Mucosa of descending colon (tissue), 3 donors: Measurements from ENCODE around the gene NIPBL. TPM values are rescaled to one million over a fixed set of nuclear protein-coding genes. Genes with fewer than 3 reads are reported as not detected.
A peak's percentile ranks its signal among the peaks of the same experiment; 100 is the strongest.

ENCODE experiments used
- ATAC-seq: fragments of 200-7000 bp; cut with Tn5 transposase; one replicate; pipeline ENCODE4 v1.9.1; 2020; ENCODE audit warnings: mild to moderate bottlenecking, moderate library complexity
- DNase-seq, 3 donors: peaks; one replicate each; pipeline ENCODE4 v3.0.0-alpha.2; 2020
- H3K36me3 ChIP-seq: fragments of 200-600 bp; one replicate; pipeline ENCODE4 v1.8.0; 2021; ENCODE audit warnings: low read depth, mild to moderate bottlenecking
- H3K4me1 ChIP-seq: fragments of 200-600 bp; one replicate; pipeline ENCODE4 v1.8.0; 2021; ENCODE audit warnings: low read depth, mild to moderate bottlenecking
- H3K4me3 ChIP-seq: fragments of 200-600 bp; one replicate; pipeline ENCODE4 v1.8.0; 2021; ENCODE audit warnings: mild to moderate bottlenecking
- H3K9me3 ChIP-seq: fragments of 200-600 bp; one replicate; pipeline ENCODE4 v1.8.0; 2021; ENCODE audit warnings: mild to moderate bottlenecking
- intact Hi-C, 2 donors: fragments of 100-400 bp; cut with DNase I in 1 of 2; cut with micrococcal nuclease in 1 of 2; formaldehyde crosslinking; loops; one replicate each; pipeline versions ENCODE4 v1.11.0 to v1.11.1; 2022; cut with DNase I, micrococcal nuclease
- long read RNA-seq, 2 donors: library from polyadenylated mRNA; unstranded; transcript quantifications; one replicate each; pipeline ENCODE4 v2.0.0, GENCODE V29; 2019 to 2021
- total RNA-seq, 3 donors: library from RNA; stranded (reverse); fragmentation: NEBNext Ultra II Directional in 2 of 3; extraction: Animal tissue kit (Norgen Biotek cat#: 25700) in 2 of 3; gene quantifications; one replicate each; pipeline versions ENCODE4 v1.2.1 to v1.2.4, GENCODE V29; 2021 to 2023
- TF ChIP-seq, protein P1 (sequence below): fragments of 200-600 bp; IDR thresholded peaks from one replicate; pipeline ENCODE4 v1.8.0; 2022; ENCODE audit warnings: antibody characterized with exemption, mild to moderate bottlenecking
- donor health status: DM: no; HTN: no; CAD: no; lungs with moderate emphysema.
- donor health status: DM: no; HTN: no; CAD: no.
- donor health status: DM: no; HTN: yes; CAD: no.

Gene NIPBL, protein sequence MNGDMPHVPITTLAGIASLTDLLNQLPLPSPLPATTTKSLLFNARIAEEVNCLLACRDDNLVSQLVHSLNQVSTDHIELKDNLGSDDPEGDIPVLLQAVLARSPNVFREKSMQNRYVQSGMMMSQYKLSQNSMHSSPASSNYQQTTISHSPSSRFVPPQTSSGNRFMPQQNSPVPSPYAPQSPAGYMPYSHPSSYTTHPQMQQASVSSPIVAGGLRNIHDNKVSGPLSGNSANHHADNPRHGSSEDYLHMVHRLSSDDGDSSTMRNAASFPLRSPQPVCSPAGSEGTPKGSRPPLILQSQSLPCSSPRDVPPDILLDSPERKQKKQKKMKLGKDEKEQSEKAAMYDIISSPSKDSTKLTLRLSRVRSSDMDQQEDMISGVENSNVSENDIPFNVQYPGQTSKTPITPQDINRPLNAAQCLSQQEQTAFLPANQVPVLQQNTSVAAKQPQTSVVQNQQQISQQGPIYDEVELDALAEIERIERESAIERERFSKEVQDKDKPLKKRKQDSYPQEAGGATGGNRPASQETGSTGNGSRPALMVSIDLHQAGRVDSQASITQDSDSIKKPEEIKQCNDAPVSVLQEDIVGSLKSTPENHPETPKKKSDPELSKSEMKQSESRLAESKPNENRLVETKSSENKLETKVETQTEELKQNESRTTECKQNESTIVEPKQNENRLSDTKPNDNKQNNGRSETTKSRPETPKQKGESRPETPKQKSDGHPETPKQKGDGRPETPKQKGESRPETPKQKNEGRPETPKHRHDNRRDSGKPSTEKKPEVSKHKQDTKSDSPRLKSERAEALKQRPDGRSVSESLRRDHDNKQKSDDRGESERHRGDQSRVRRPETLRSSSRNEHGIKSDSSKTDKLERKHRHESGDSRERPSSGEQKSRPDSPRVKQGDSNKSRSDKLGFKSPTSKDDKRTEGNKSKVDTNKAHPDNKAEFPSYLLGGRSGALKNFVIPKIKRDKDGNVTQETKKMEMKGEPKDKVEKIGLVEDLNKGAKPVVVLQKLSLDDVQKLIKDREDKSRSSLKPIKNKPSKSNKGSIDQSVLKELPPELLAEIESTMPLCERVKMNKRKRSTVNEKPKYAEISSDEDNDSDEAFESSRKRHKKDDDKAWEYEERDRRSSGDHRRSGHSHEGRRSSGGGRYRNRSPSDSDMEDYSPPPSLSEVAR (N-terminal part only)
- 10 to 100 TPM; 50.4 to 80.8 (median 77.2) TPM for total RNA-seq
- long read RNA-seq, donor 1, partial matches to known transcripts: 17 of 19 reads
- long read RNA-seq, donor 1, other reads (novel, unspliced or antisense): 2 of 19 reads
- long read RNA-seq, donor 2, partial matches to known transcripts: 8 of 10 reads
- long read RNA-seq, donor 2, other reads (novel, unspliced or antisense): 2 of 10 reads

DNA sequence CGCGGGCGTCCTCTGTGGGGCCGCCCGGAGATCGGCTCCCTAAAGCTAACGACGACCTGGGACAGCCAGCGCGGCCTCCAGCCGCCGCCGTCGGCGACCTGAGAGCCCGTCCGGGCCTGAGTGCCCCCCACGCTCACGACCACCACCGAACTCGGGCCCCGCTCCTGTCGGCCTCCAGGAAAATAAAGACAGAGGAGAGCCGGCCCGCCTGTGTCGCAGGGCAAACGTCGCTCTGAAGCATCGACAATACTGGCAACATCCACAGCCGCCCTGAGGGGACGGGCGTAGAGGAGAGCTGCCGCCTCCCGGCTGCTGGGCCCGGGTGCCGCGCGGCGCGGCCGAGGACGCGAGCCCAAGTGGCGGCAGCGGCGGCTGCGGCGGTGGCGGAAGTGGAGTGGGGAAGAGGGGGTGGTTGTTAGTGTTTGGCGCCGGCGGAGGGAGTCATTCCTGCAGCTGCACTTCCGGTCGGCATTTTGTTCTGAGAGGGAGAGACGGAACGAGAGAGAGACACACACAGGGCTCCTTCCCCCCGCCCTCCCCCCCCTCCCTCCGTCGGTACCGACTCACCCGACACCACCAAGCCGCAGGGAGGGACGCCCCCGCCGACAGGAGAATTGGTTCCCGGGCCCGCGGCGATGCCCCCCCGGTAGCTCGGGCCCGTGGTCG is at the start of gene NIPBL:
NIPBL (plus strand) TSS at position 471 of the 666 bp plus-strand sequence. CDS start 76,928 bp downstream, outside the sequence.
- TF ChIP-seq, protein P1, sequence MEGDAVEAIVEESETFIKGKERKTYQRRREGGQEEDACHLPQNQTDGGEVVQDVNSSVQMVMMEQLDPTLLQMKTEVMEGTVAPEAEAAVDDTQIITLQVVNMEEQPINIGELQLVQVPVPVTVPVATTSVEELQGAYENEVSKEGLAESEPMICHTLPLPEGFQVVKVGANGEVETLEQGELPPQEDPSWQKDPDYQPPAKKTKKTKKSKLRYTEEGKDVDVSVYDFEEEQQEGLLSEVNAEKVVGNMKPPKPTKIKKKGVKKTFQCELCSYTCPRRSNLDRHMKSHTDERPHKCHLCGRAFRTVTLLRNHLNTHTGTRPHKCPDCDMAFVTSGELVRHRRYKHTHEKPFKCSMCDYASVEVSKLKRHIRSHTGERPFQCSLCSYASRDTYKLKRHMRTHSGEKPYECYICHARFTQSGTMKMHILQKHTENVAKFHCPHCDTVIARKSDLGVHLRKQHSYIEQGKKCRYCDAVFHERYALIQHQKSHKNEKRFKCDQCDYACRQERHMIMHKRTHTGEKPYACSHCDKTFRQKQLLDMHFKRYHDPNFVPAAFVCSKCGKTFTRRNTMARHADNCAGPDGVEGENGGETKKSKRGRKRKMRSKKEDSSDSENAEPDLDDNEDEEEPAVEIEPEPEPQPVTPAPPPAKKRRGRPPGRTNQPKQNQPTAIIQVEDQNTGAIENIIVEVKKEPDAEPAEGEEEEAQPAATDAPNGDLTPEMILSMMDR: no peak
- H3K4me1 ChIP-seq: peaks cover 22% of the 10 kb centered on the region
- intact Hi-C loops: no loop called here
- no peaks in the 10 kb centered on the region for H3K9me3 ChIP-seq
- peak within 1 kb of the TSS; percentile 81 for H3K4me3 ChIP-seq
- ATAC-seq: peak; percentile 90
- no peaks in the 10 kb centered on the region for H3K36me3 ChIP-seq
- DNase-seq: peak; percentile 90 to 94 (median 91)

DNA sequence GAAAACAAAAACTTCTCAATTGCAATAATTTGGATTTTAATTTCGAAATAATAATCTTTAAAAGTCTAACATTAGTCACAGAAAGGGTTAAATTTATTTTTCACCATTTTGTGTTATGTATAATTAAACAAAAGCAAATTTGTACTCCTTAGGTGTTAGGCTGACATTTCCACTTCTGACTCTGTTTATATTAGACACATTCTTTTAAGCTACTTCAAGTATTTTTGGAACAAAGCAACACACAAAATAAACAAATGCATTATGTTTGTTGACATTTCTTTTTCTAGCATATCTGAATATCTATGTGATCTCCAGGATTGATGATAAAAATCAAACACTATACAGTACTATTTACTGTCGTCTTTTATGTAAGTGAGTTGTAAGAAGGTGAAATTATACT is 44.3 kb upstream of the NIPBL start:
- no peak for ATAC-seq
- intact Hi-C loops: no loop called here
- no peaks in the 10 kb centered on the region for H3K4me1 ChIP-seq
- H3K4me3 ChIP-seq: no peak overlapping the region
- TF ChIP-seq, protein P1: no peak
- H3K9me3 ChIP-seq: no peaks in the 10 kb centered on the region
- H3K36me3 ChIP-seq: no peaks in the 10 kb centered on the region
- no peak for DNase-seq

DNA sequence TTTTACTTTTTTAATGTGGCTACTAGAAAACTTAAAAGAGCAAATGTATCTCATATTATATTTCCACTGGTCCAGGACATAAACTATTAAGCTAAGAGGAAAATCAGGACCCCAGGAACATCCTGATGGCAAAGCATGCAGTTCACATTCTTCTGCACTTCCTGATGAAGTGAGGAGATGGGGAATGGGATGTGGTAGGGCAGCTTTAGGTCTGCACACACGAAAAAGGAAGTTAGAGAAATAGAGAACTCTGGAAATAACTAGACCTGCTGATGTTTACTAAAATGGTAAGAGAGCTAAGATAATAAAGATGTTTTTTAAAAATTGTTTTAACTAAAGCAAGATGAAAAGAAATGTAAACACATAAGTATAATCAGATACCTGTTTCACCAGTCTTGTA is 39.7 kb upstream of the NIPBL start:
- intact Hi-C loops: no loop called here
- ATAC-seq: no peak
- no peak for DNase-seq

DNA sequence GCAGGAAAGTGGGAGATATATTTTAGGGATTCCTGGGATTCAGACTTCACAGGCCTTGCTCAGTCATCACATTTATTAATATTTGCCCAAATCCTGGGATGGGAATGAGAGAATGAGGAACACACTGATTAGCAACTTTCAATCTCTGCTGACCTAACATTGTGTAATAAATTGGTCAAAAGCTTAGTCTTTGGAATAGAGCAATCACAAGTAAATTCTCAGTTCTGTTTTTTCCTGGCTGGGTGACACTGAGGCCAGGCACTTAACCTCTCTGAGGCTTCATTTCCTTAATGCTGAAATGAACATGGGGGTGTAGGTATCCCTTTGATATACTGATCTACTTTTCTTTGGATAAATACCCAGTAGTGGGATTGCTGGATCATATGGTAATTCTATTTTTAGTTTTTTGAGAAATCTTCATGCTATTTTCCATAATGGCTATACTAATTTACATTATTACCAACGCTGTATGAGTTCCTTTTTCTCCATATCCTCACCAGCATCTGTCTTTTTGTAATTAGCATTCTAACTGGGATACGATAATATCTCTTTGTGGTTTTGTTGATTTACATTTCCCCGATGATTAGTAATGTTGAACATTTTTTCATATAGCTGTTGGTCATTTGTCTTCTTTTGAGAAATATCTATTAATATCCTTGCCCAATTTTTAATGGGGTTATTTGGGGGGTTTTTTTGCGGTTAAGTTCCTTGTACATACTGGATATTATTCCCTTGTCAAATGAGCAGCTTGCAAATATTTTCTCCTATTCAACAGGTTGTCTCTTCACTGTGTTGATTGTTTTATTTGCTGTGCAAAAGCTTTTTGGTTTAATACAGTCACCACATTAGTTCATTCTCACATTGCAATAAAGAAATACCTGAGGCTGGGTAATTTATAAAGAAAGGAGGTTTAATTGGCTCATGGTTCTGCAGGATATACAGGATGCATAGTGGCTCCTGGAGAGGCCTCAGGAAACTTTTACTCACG is 36.8 kb upstream of the NIPBL start:
- no peak for DNase-seq
- TF ChIP-seq, protein P1: no peak
- intact Hi-C loops: no loop called here
- H3K4me3 ChIP-seq: no peak overlapping the region
- H3K4me1 ChIP-seq: no peaks in the 10 kb centered on the region
- H3K9me3 ChIP-seq: no peaks in the 10 kb centered on the region
- H3K36me3 ChIP-seq: no peaks in the 10 kb centered on the region
- no peak for ATAC-seq

More for the DNA sequence above, 39.7 kb upstream of the NIPBL start:
- H3K36me3 ChIP-seq: no peaks in the 10 kb centered on the region
- H3K4me1 ChIP-seq: no peaks in the 10 kb centered on the region
- H3K9me3 ChIP-seq: no peaks in the 10 kb centered on the region
- H3K4me3 ChIP-seq: no peak overlapping the region
- TF ChIP-seq, protein P1: no peak
